ENCODE data around the gene ITIH5.
A peak's percentile ranks its signal among the peaks of the same experiment; 100 is the strongest.

Gene ITIH5

DNA sequence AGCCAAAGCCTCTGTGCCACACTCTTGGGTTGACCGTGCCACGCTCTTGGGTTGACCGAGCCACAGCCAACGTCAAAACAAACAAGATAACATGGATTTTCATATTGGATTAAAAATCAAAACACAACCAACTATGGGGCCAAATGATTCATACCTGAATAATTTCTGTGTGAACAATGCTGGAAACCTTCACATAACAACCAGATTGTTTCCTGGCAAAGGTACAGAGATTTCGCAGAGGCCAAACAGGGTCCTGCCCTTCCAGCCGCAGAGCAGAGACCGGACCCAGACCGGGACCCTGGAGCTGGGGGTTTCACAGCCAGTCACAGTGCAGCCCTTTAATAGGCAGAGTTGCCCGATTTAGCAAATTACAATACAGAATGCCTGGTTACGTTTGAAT lies 40.5 kb downstream of the ITIH5 start:
- DNase-seq: no peak

- no peak for DNase-seq
These were observed 40.9 kb downstream of the ITIH5 start for GRCh38 chr10:7625836-7626235.

DNA sequence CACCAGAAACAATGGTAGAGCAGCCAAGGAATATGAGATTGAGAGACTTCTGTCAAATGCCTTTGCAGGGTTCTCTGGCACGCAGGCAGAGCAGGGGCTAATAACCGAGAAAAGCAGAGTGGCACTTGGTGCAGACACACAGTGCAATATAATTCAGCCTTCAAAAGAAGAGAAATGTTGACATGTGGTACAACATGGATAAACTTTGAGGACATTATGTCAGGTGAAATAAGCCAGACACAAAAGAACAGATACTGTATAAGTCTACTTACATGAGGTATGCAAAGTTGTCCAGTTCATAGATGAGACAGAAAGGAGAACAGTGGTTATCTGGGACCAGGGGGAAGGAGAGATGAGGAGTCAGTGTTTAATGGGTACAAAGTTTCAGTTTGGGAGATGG lies 41.8 kb downstream of the ITIH5 start:
- DNase-seq: no peak

DNA sequence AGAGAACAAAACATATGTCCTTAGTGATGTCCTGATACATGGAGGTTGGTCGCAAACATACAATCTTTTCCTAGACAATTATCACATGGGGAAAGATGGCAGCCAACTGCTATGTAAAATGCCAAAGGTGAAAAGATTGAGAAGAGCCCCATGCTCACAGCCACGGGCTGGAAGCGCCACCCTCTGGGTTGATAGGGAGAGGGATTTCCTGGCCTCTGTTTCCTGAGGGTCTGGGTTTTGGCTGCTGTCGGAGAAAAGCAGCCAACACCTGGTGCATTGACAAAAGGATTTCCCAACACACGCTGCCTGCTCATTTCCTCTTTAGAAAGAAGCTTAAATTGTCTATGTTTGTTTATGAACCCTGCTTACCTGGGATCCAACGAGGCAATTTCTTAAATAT lies 43.8 kb downstream of the ITIH5 start:
- DNase-seq: peak; percentile 48

- DNase-seq: no peak
These were observed 48.3 kb downstream of the ITIH5 start for GRCh38 chr10:7618461-7618860.

DNA sequence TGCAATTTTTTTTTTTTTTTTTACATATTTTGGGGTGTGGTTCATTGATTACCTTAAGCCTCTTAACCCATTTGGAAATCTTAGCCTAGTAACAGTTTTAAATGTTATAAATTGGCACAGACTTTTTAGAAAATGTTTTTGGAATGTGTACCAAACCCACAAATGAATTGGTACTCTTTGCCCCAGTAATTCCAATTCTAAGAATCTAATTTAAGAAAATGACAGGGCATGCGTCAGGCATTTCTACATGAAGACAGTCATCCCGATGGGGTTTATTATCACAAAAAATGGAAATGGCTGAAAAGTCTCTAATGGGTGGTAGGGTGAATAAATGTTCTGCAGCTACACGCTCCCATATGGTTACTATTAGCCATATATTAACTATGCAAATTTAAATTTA lies 54.9 kb downstream of the ITIH5 start:
- no peak for DNase-seq

DNA sequence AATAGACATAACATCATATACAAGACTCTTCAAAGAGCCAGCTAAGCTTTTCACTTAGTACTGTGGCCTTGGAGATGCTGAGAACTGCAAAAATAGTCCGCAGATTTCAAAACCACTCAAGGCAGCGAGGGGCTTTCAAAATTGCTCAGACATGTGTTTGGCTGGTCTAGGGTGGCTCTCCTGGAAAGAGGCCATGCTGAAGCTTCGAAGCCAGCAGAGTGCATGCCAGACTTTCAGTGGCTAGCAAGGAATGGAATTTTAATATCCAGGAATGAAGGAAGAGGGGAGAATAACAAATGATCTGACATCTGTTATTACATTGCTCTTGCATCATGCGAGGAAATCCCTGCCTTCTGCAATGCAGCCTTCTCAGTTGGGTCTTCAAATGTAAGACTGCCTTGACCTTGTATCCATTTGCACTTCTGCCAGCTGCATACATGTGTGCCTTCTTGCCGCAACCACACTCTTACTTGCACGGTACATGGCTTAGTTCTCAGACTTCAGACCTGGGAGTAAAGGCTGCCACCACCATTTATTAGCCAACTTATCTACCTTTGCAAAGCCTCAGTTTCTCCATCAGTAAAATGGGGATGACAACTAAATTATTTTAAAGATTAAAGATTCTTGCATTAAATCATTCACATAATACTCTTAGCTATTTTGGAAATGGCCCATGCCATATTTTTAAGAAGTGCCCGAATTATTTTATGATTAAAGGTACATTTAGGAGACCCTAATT lies 55.9 kb downstream of the ITIH5 start:
- peak; percentile 90 for DNase-seq

- DNase-seq: peak; percentile 36
These were observed 56.7 kb downstream of the ITIH5 start for GRCh38 chr10:7610026-7610425.

- DNase-seq: peak; percentile 53
These were observed 57.2 kb downstream of the ITIH5 start for GRCh38 chr10:7609556-7609955.

GRCh38 chr10:7608001-7608400 lies 58.8 kb downstream of the ITIH5 start:
- no peak for DNase-seq

GRCh38 chr10:7606951-7607404 lies 59.8 kb downstream of the ITIH5 start:
- no peak for DNase-seq

DNA sequence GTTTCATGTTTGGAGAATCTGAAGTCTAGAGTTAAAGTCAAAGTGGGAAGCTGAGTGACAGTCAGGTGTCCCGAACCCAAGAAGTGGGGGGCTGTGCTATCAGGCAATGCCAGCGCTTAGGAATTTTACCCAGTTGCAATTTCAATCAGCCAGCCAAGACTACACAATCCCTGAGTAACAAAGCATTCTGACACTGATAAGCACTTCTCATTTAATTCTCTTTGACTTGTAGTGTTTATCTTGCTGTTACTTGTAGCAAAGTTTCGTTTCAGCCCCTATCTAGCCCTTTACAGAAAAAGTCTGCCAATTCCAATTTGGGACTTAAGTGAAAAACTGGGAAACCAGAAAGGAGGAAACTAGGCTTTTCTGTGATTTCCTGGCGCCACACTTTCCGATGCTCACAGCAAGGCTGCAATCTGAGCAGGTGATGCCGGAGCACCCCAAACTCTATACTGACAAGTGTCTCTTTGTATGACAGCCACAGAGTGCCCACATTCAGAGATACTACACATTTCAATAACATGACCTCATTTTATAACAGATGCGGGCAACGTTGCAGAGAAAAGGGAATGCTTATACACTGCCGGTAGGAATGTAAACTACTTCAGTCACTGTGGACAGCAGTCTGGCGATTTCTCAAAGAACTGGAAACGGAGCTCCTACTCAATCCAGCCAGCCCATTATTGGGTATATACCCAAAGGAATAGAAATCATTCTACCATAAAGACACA lies 61.0 kb downstream of the ITIH5 start:
- peak; percentile 51 for DNase-seq

DNA sequence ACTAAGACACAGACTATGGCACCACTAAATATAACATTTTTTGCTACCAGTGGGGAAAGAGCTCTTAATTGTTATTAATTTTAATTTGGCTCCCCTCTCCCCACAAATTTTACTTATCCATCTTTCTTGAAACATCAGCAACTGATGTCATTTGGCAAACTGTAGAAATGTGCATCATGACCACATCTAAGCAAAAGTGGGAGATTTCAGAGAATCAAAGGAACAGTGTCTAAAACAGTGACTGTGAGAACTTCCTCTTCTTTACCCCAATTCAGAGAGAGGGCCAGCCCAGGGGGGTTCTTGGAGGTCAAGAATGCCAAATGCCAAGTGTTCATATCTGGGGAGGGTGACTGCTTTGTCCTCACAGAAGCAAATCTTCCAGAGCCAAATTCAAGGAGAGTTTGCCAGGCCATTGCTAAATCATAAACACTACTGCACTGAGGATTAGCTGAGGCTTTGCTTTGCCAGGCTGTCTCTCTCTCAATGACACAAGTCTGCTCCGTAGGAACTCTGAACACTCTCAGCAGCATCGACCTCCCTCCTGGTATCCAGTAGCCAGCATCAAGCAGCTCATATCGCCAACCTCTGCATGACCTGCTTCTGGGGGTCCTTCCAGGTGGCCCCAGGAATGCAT lies 65.6 kb downstream of the ITIH5 start:
- DNase-seq: no peak

- DNase-seq: no peak
These were observed 68.0 kb downstream of the ITIH5 start for GRCh38 chr10:7598771-7599170.

- no peak for DNase-seq
These were observed 70.4 kb downstream of the ITIH5 start for GRCh38 chr10:7596356-7596755.

DNA sequence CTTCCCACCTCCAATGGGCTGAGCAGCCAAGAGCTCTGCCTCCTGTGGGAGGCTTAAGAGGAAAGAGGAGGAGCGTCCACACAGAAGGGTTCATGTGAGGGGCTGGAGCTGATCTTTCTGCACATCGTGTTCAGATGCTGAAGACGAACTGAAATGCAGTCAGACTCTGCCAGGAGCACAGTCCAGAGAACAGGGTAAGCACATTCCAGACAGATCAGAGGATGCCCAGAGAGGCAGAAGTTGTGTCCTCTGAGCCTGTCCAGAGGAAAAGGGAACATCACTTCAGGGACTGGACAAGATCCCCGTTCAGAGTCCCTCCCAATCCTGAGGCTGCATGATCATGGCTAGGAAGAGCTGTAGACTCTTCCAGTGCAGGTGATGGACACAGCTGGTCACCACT lies 72.9 kb downstream of the ITIH5 start:
- DNase-seq: no peak

DNA sequence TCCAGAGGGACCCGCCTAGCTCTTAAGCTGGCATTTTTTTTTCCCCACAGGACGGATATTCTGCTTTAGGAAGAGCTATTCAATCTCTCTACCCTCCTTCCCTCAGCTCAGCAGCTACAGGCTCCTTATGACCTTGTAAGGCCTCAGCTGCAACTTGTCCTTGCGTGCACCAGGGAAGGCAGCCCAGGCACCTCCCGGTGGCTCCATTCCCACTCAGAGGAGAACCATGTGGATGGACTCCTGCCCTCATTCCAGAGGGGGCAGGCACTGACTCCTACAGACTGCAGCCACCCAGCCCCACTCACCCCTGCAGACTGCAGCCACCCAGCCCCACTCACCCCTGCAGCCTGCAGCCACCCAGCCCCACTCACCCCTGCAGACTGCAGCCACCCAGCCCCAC lies 73.7 kb downstream of the ITIH5 start:
- no peak for DNase-seq

DNA sequence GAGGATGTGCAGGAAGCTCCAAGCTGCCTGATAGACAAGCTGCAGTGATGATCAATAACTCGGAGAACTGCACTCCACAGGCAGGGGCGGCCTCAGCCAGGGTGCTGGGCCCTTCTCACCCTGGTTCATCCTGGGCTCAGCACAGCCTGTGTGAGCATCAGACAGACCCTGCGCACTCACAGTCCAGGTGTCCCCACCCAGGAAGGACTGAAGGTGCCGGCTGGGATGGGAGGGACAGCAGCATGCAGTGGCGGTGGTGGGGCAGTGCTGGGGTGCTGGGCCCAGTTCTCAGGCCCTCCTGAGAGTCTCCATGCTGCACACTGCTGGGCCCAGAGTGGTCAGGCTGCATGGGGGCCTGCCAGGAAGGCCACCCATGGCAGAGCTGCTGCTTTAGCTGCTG lies 74.1 kb downstream of the ITIH5 start:
- no peak for DNase-seq

DNA sequence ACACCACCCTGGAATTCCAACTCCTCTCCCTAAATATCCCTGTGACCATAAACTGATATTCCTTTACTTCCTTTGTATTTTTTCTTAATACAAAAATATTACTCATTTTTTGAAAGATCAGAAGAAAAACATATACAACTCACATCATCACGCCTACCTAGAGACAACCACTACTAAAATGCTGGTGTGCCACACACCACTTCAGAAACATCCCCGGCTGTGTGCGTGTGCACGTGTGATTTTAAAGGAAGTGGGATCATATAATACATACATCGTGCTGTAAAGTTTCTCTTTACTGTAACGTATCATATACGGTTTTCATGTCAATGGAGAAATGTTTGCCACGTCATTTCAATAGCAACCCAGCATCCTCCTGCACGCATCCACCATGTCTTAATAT lies 76.5 kb downstream of the ITIH5 start:
- no peak for DNase-seq

DNA sequence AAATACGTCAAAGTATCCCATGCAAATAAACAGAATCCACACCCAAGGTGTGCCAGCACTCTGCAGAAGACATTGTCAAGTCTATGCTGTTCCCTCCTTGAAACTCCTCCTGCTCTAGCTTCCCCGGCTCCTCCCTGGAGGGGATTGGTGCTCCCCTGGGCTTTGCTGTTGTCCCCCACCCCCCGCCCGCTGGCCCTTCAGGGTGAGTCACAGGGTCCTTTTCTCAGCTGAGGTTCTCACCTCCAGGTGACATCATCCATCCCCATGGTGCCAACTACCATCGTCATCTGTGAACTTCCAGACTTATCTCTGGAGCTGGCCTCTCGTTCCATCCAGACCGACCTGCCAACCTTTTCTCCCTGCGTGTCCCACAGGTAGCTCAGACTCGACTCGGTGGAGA lies 77.0 kb downstream of the ITIH5 start:
- no peak for DNase-seq

- DNase-seq: no peak
These were observed 78.9 kb downstream of the ITIH5 start for GRCh38 chr10:7587865-7588188.

GRCh38 chr10:7587168-7587864 lies 79.5 kb downstream of the ITIH5 start:
- DNase-seq: no peak

DNA sequence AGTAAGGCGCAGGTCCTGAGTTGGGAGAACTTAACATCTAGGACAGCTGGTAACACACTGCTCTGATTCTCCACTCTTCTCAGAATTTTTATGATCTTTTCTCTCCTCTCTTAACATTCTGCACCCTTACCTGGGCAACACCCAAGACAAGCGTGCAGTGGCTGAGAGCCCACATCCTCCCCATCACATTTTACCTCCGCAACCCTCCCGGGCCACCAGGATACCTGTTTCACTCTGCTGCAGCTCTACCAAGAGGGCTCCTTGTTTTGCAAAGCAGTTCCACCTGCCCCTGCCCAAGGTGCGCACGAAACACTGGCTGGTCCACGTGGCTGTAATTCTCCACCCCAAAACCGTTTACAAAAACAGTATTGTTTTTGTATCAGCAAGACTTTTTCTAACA lies 81.5 kb downstream of the ITIH5 start:
- no peak for DNase-seq

DNA sequence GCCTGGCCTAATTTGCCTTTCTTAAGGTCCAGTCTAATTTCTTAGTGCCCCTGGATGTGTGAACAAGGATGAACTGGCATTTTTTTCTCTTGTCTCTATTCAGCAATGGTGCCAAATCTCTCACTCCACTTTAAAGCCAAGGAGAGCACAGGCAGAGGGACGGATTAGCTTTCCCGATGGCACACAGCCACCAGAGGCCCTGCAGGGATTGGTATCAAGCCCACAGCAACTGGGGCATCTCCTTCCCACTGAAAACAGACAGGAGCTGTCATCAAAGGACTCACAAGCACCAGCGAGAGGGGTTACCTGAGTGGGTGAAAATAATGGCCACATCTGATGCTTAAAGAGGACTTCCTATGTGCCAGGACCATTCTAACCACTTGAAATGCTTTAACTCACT lies 83.1 kb downstream of the ITIH5 start:
- DNase-seq: no peak
